Activated CD8-positive, alpha-beta memory T cell treated with anti-CD3 and anti-CD28 coated beads, Interleukin-2, amount 10 ng/mL, durations not matched to agents 7 days and 5 days (primary cell): ENCODE data around the gene NEK11. TPM values are rescaled to one million over a fixed set of nuclear protein-coding genes. Genes with fewer than 3 reads are reported as not detected.

Experiments used
- ATAC-seq: fragments of 150-1000 bp; cut with Tn5 transposase; one replicate; pipeline ENCODE4 v1.10.0; 2021; ENCODE audit warnings: moderate library complexity
- CTCF ChIA-PET: fragments of 350-600 bp; sonication (Branson Sonifier 250); formaldehyde crosslinking; loops from one replicate; lab custom pipeline; 2021; ENCODE audit warnings: antibody characterized with exemption; lab: Charles Lee
- DNase-seq: peaks from one replicate; pipeline ENCODE4 v3.0.0-alpha.2; 2020
- H3K27ac Mint-ChIP-seq: one replicate; pipeline ENCODE4 v1.8.0; 2021; ENCODE audit warnings: mild to moderate bottlenecking, mixed read lengths
- H3K27me3 Mint-ChIP-seq: one replicate; pipeline ENCODE4 v1.8.0; 2021; ENCODE audit warnings: mixed read lengths
- H3K36me3 Mint-ChIP-seq: one replicate; pipeline ENCODE4 v1.8.0; 2021; ENCODE audit warnings: mild to moderate bottlenecking, mixed read lengths
- H3K4me1 Mint-ChIP-seq: one replicate; pipeline ENCODE4 v1.8.0; 2021; ENCODE audit warnings: mixed read lengths
- H3K4me3 Mint-ChIP-seq: one replicate; pipeline ENCODE4 v1.8.0; 2021; ENCODE audit warnings: mild to moderate bottlenecking, moderate library complexity, mixed read lengths
- H3K9me3 Mint-ChIP-seq: one replicate; pipeline ENCODE4 v1.8.0; 2022; ENCODE audit warnings: low read depth, mixed read lengths
- total RNA-seq, 2 experiments: library from RNA; stranded (reverse); gene quantifications; one replicate each; pipeline ENCODE4 v1.2.3, GENCODE V29; 2021

The NEK11 gene
- total RNA-seq, 2 experiments from 2014 or later = 0.96 to 1.3 TPM

- no peak for ATAC-seq
- Mint-ChIP-seq H3K27ac (no peak overlapping the region), H3K9me3 (peaks cover 2% of the 10 kb centered on the region), H3K4me1 (no peaks in the 10 kb centered on the region), H3K36me3 (peaks cover 3% of the 10 kb centered on the region), H3K4me3 (no peak overlapping the region), H3K27me3 (no peaks in the 10 kb centered on the region)
- CTCF ChIA-PET = interaction anchor here (1.1 kb wide), 1 partner anchor 31 kb away, joined by 3 read pairs; no protein-coding TSS in a partner anchor
- no peak for DNase-seq
Observed at GRCh38 chr3:131109156-131109555, 82.5 kb downstream of the NEK11 start.

DNA sequence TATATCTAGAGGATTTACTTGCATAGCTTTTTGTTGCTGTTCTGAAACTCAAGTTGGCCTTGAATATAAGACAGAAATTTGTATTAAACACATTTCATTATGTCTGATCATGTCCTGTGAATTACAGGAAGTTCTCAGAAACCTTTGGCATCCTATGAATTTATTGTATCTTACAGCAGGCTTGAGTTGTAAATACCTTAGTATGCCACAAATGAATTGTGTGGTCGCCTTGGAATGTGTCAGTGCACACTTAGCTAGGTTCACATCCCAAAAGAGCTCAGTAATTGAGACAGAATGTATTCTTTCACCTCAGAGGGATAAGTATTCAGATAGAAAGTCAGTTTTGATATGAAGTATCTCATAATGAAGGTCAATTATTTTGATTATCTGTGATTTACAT lies 83.4 kb downstream of the NEK11 start:
- CTCF ChIA-PET = no interaction called here
- ATAC-seq (no peak), DNase-seq (no peak)
- Mint-ChIP-seq H3K27ac (no peak overlapping the region), H3K9me3 (no peaks in the 10 kb centered on the region), H3K4me3 (no peak overlapping the region), H3K36me3 (no peaks in the 10 kb centered on the region), H3K4me1 (no peaks in the 10 kb centered on the region), H3K27me3 (no peaks in the 10 kb centered on the region)

- no peaks in the 10 kb centered on the region for H3K36me3 Mint-ChIP-seq
- ATAC-seq = no peak
- no peak overlapping the region for H3K27ac Mint-ChIP-seq
- H3K9me3 Mint-ChIP-seq = peaks cover 6% of the 10 kb centered on the region
- H3K27me3 Mint-ChIP-seq = no peaks in the 10 kb centered on the region
- no peak for DNase-seq
- H3K4me3 Mint-ChIP-seq = no peak overlapping the region
- CTCF ChIA-PET = no interaction called here
- no peaks in the 10 kb centered on the region for H3K4me1 Mint-ChIP-seq
Observed at GRCh38 chr3:131114256-131114655, 87.6 kb downstream of the NEK11 start.

DNA sequence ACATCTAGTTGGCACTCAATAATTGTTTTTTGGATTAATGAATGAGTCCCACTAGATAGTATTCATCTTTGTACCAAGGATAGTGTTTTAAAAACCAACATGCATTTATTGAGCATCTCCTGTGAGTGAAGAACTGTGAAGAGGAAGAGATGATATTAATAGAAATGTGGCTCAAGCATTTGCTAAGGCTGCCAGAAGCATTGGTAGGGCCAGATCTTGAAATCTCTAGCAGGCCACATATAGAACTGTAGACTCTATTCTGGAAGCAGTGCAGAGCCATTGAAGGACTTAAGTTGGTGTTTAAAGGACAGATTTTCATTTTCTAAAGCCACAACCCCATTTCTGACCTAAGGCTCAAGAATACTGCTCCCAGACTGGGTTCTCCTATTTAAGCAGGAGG lies 99.0 kb downstream of the NEK11 start:
- H3K4me1 Mint-ChIP-seq = no peaks in the 10 kb centered on the region
- no peak for DNase-seq
- no peak for ATAC-seq
- H3K27ac Mint-ChIP-seq = no peak overlapping the region
- no peaks in the 10 kb centered on the region for H3K36me3 Mint-ChIP-seq
- H3K27me3 Mint-ChIP-seq = no peaks in the 10 kb centered on the region
- no peak overlapping the region for H3K4me3 Mint-ChIP-seq
- peaks cover 3% of the 10 kb centered on the region for H3K9me3 Mint-ChIP-seq
- CTCF ChIA-PET = no interaction called here

GRCh38 chr3:131140891-131141290 lies 114.2 kb downstream of the NEK11 start:
- H3K27ac Mint-ChIP-seq = no peak overlapping the region
- CTCF ChIA-PET = no interaction called here
- no peaks in the 10 kb centered on the region for H3K4me1 Mint-ChIP-seq
- DNase-seq (no peak), ATAC-seq (no peak)
- H3K9me3 Mint-ChIP-seq = peaks cover 2% of the 10 kb centered on the region
- H3K27me3 Mint-ChIP-seq = no peaks in the 10 kb centered on the region
- peaks cover 2% of the 10 kb centered on the region for H3K36me3 Mint-ChIP-seq
- no peak overlapping the region for H3K4me3 Mint-ChIP-seq

DNA sequence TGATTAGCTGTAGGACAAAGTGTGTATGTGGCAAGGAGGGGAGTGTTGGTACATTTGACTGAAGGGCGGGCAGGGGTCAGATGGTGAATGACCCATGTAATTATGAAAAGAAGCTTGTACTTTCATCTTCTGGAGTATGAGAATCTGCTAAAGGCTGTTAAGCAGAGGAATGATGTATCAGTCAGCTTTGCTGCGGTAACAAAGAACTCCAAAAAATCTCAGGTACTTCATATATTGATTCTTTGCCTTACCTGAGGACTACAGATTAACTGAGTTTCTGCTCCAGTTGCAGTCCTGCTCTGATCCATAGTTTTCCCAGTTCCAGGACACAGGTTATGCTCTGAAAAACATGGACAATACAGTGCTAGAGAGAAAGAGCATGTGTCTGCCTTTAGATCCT lies 115.1 kb downstream of the NEK11 start:
- no peak for ATAC-seq
- Mint-ChIP-seq H3K27me3 (no peaks in the 10 kb centered on the region), H3K4me3 (no peak overlapping the region), H3K9me3 (peaks cover 2% of the 10 kb centered on the region), H3K36me3 (peaks cover 2% of the 10 kb centered on the region), H3K4me1 (no peaks in the 10 kb centered on the region), H3K27ac (no peak overlapping the region)
- DNase-seq = no peak
- CTCF ChIA-PET = no interaction called here

GRCh38 chr3:131142580-131142979 lies 115.9 kb downstream of the NEK11 start:
- Mint-ChIP-seq H3K4me1 (no peaks in the 10 kb centered on the region), H3K36me3 (peaks cover 2% of the 10 kb centered on the region), H3K27ac (no peak overlapping the region), H3K27me3 (no peaks in the 10 kb centered on the region), H3K4me3 (no peak overlapping the region), H3K9me3 (peaks cover 2% of the 10 kb centered on the region)
- DNase-seq = no peak
- CTCF ChIA-PET = interaction anchor here (0.6 to 1.0 kb wide), 2 partner anchors 29 to 102 kb away, joined by 3 read pairs; no protein-coding TSS in a partner anchor
- no peak for ATAC-seq

- peaks cover 2% of the 10 kb centered on the region for H3K36me3 Mint-ChIP-seq
- ATAC-seq (no peak), DNase-seq (no peak)
- no peaks in the 10 kb centered on the region for H3K27me3 Mint-ChIP-seq
- no peaks in the 10 kb centered on the region for H3K4me1 Mint-ChIP-seq
- H3K9me3 Mint-ChIP-seq = peaks cover 2% of the 10 kb centered on the region
- no peak overlapping the region for H3K4me3 Mint-ChIP-seq
- CTCF ChIA-PET = no interaction called here
- no peak overlapping the region for H3K27ac Mint-ChIP-seq
Observed at GRCh38 chr3:131143802-131144201, 117.1 kb downstream of the NEK11 start.

- no peaks in the 10 kb centered on the region for H3K9me3 Mint-ChIP-seq
- no peak for DNase-seq
- no peaks in the 10 kb centered on the region for H3K4me1 Mint-ChIP-seq
- no peak overlapping the region for H3K27ac Mint-ChIP-seq
- CTCF ChIA-PET = no interaction called here
- H3K27me3 Mint-ChIP-seq = no peaks in the 10 kb centered on the region
- no peaks in the 10 kb centered on the region for H3K36me3 Mint-ChIP-seq
- ATAC-seq = no peak
- H3K4me3 Mint-ChIP-seq = no peak overlapping the region
Observed at GRCh38 chr3:131147534-131147933, 120.9 kb downstream of the NEK11 start.

DNA sequence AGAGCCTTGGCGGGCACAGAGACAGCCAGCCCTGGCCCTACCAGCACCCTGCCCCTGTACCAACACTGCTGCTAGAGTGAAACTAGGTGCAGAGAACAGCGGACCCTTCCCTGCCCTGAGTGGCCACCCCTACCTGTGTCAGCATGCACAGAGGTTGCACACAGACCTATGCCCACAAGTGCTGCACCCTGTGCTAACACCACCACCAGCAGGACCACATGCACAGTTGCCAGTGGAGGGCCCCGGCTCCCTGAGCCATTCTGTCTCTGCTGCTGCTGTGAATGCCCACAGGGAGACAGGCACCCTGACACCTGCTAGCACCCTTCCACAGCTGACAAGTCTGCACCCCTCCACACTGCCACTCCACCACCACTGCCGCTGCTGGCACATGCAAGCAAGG lies 131.8 kb downstream of the NEK11 start:
- Mint-ChIP-seq H3K4me1 (no peaks in the 10 kb centered on the region), H3K27me3 (no peaks in the 10 kb centered on the region), H3K4me3 (no peak overlapping the region), H3K9me3 (no peaks in the 10 kb centered on the region), H3K27ac (no peak overlapping the region), H3K36me3 (no peaks in the 10 kb centered on the region)
- CTCF ChIA-PET = no interaction called here
- DNase-seq (no peak), ATAC-seq (no peak)

GRCh38 chr3:131162516-131162915 lies 135.8 kb downstream of the NEK11 start:
- CTCF ChIA-PET = no interaction called here
- no peaks in the 10 kb centered on the region for H3K9me3 Mint-ChIP-seq
- no peaks in the 10 kb centered on the region for H3K4me1 Mint-ChIP-seq
- no peaks in the 10 kb centered on the region for H3K27me3 Mint-ChIP-seq
- no peaks in the 10 kb centered on the region for H3K36me3 Mint-ChIP-seq
- ATAC-seq (no peak), DNase-seq (no peak)
- no peak overlapping the region for H3K27ac Mint-ChIP-seq
- no peak overlapping the region for H3K4me3 Mint-ChIP-seq

DNA sequence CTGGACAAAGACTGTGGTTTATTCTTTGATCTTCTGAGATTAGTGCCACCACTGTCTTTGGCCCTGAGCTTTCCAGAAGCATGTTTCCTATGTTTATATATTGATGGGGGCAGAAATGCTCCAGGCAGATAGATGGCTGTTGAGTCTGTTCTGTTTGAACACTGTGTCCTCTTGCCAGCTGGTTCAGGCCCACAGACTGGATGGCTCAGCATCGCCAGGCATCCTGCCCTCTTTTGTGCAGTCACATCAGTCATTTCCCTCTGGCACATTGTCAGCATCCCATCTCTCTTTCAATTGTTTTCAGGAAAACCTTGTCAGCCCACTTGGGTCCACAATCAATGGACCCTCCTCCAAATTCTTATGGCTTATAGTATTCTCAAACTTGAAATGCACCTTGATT lies 141.2 kb downstream of the NEK11 start:
- Mint-ChIP-seq H3K27ac (no peak overlapping the region), H3K4me1 (peaks cover 2% of the 10 kb centered on the region), H3K27me3 (no peaks in the 10 kb centered on the region), H3K9me3 (no peaks in the 10 kb centered on the region), H3K4me3 (no peak overlapping the region), H3K36me3 (no peaks in the 10 kb centered on the region)
- ATAC-seq (no peak), DNase-seq (no peak)
- CTCF ChIA-PET = no interaction called here

DNA sequence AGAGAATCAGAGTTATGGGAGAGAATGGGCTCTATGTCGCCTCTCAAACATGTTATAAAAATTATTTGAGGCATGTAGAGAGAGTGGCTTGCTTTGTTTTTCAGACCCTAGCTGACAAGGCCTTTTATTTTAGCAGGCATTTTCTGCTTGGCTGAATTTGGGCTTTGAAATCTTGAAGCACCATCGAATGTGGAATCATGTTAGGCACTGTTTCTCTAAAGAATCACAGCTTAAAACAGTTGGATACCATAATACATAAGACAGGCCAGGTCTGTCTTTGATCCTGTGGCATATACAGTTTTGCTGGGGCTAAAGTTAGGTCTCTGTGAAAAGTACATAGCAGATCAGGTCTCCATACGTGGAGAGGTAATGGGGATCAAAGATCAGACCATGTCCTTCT lies 142.7 kb downstream of the NEK11 start:
- H3K27me3 Mint-ChIP-seq = no peaks in the 10 kb centered on the region
- no peak overlapping the region for H3K27ac Mint-ChIP-seq

DNA sequence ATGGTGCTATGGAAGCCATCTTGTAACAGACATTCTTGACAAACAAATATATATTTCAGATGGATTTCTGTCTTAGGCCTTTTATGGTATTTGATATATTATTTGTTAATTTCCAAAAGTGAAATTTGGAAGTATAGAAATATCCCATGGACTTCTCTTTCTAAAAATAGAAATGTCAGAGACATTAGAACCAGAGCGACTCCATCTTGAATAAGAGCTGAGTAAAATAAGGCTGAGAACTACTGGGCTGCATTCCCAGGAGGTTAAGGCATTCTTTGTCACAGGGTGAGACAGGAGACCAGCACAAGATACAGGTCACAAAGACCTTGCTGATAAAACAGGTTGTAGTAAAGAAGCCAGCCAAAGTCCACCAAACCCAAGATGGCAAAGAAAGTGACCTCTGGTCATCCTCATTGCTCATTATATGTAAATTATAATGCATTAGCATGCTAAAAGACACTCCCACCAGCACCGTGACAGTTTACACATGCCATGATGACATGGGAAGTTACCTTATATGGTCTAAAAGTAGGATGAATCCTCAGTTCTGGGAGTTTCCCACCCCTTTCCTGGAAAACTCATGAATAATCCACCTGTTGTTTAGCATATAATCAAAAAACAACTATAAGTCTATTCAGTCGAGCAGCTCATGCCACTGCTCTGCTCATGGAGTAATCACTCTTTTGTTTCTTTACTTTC lies 146.0 kb downstream of the NEK11 start:
- ATAC-seq (no peak), DNase-seq (no peak)
- peaks cover 26% of the 10 kb centered on the region for H3K4me1 Mint-ChIP-seq
- no peaks in the 10 kb centered on the region for H3K9me3 Mint-ChIP-seq
- CTCF ChIA-PET = interaction anchor here (1.0 kb wide), 1 partner anchor 30 kb away, joined by 3 read pairs; no protein-coding TSS in a partner anchor
- H3K27me3 Mint-ChIP-seq = no peaks in the 10 kb centered on the region
- H3K36me3 Mint-ChIP-seq = no peaks in the 10 kb centered on the region
- H3K27ac Mint-ChIP-seq = peak overlapping the region; percentile 74
- no peak overlapping the region for H3K4me3 Mint-ChIP-seq

More for the DNA sequence above, 142.7 kb downstream of the NEK11 start:
- DNase-seq (no peak), ATAC-seq (no peak)
- CTCF ChIA-PET = no interaction called here
- Mint-ChIP-seq H3K4me3 (no peak overlapping the region), H3K9me3 (no peaks in the 10 kb centered on the region), H3K36me3 (no peaks in the 10 kb centered on the region), H3K4me1 (peaks cover 14% of the 10 kb centered on the region)
